Measurements from ENCODE around the gene NBAS. TPM values are rescaled to one million over a fixed set of nuclear protein-coding genes. Genes with fewer than 3 reads are reported as not detected.

Gene NBAS
- total RNA-seq, 1 experiment from 2014 or later: 36.3 TPM

GRCh38 chr2:15559379-15560139 is 1.6 kb downstream of the NBAS start:
- H3K27me3 ChIP-seq (ENCODE audit: control insufficient read depth, insufficient read depth, low read length): no peaks in the 10 kb centered on the region
- no peaks in the 10 kb centered on the region; the same call in 1 of the 2 replicates for H3K36me3 ChIP-seq (ENCODE audit: control insufficient read depth, insufficient read depth, low read length)
- no TSS peak for BruUV-seq (replicated peaks)
- peaks cover 12% of the 10 kb centered on the region; the same call in 1 of the 2 replicates for H3K4me1 ChIP-seq (ENCODE audit: control insufficient read depth, insufficient read depth, low read length)
- no peaks in the 10 kb centered on the region for H3K9me3 ChIP-seq (ENCODE audit: control insufficient read depth, insufficient read depth, low read depth, low read length)
- no peak overlapping the region; the same call in 1 of the 2 replicates for H3K27ac ChIP-seq (ENCODE audit: low read length)
- POLR2A ChIA-PET: no interaction called here
- no peak for DNase-seq (ENCODE audit: low read depth, low spot score)
- CTCF ChIA-PET: interaction anchor here (0.7 kb wide), 1 partner anchor 583 kb away, joined by 9 read pairs; no protein-coding TSS in a partner anchor
- intact Hi-C loops (cut with micrococcal nuclease; ENCODE audit: unreplicated experiment) (no loop called here), in situ Hi-C loops (cut with HindIII; ENCODE audit: low pct_unique_long_range_greater_than_20kb, low sequenced_read_pairs) (no loop called here)
- TF ChIP-seq POLR2AphosphoS5 (IDR thresholded peaks at IDR 0.05; ENCODE audit: low read depth, low read length): no peak
- TF ChIP-seq, protein P1, sequence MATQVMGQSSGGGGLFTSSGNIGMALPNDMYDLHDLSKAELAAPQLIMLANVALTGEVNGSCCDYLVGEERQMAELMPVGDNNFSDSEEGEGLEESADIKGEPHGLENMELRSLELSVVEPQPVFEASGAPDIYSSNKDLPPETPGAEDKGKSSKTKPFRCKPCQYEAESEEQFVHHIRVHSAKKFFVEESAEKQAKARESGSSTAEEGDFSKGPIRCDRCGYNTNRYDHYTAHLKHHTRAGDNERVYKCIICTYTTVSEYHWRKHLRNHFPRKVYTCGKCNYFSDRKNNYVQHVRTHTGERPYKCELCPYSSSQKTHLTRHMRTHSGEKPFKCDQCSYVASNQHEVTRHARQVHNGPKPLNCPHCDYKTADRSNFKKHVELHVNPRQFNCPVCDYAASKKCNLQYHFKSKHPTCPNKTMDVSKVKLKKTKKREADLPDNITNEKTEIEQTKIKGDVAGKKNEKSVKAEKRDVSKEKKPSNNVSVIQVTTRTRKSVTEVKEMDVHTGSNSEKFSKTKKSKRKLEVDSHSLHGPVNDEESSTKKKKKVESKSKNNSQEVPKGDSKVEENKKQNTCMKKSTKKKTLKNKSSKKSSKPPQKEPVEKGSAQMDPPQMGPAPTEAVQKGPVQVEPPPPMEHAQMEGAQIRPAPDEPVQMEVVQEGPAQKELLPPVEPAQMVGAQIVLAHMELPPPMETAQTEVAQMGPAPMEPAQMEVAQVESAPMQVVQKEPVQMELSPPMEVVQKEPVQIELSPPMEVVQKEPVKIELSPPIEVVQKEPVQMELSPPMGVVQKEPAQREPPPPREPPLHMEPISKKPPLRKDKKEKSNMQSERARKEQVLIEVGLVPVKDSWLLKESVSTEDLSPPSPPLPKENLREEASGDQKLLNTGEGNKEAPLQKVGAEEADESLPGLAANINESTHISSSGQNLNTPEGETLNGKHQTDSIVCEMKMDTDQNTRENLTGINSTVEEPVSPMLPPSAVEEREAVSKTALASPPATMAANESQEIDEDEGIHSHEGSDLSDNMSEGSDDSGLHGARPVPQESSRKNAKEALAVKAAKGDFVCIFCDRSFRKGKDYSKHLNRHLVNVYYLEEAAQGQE (IDR thresholded peaks at IDR 0.05; ENCODE audit: insufficient read depth in 1 of 2, low read depth in 2 of 2, low read length in 1 of 2): no peak
- ATAC-seq: no peak
- H3K4me3 ChIP-seq (ENCODE audit: low read depth in 2 of 2, low read length in 2 of 2): peak overlapping the region; percentile 68 to 97

DNA sequence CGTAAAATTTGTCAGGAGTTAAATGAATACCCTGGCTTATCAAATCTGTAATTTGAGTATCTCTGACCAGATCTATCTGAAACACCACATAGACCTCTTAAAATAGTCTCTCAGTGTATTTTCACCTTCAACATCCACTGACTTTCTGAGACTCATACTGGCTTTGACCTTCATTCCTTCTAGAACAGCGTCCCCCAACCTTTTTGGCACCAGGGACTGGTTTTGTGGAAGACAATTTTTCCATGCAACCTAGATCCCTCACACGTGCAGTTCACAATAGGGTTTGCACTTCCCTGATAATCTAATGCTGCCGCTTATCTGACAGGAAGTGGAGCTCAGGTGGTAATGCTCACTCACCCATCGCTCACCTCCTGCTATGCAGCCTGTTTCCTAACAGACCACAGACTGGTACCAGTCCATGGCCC is 3.2 kb downstream of the NBAS start:
- DNase-seq (ENCODE audit: low read depth, low spot score): no peak
- no TSS peak for BruUV-seq (replicated peaks)

More for the DNA sequence above, 3.2 kb downstream of the NBAS start:
- Histone ChIP-seq H3K4me3 (ENCODE audit: low read depth in 2 of 2, low read length in 2 of 2) (no peak overlapping the region), H3K4me1 (ENCODE audit: control insufficient read depth, insufficient read depth, low read length) (peaks cover 12% of the 10 kb centered on the region; the same call in 1 of the 2 replicates), H3K27me3 (ENCODE audit: control insufficient read depth, insufficient read depth, low read length) (no peaks in the 10 kb centered on the region), H3K36me3 (ENCODE audit: control insufficient read depth, insufficient read depth, low read length) (no peaks in the 10 kb centered on the region; the same call in 1 of the 2 replicates), H3K9me3 (ENCODE audit: control insufficient read depth, insufficient read depth, low read depth, low read length) (no peaks in the 10 kb centered on the region), H3K27ac (ENCODE audit: low read length) (no peak overlapping the region)
- ChIA-PET CTCF (no interaction called here), POLR2A (no interaction called here)
- intact Hi-C loops (cut with micrococcal nuclease; ENCODE audit: unreplicated experiment) (no loop called here), in situ Hi-C loops (cut with HindIII; ENCODE audit: low pct_unique_long_range_greater_than_20kb, low sequenced_read_pairs) (no loop called here)
- ATAC-seq: no peak
- TF ChIP-seq, protein P1 (IDR thresholded peaks at IDR 0.05; ENCODE audit: insufficient read depth in 1 of 2, low read depth in 2 of 2, low read length in 1 of 2): no peak
- TF ChIP-seq, protein P2, sequence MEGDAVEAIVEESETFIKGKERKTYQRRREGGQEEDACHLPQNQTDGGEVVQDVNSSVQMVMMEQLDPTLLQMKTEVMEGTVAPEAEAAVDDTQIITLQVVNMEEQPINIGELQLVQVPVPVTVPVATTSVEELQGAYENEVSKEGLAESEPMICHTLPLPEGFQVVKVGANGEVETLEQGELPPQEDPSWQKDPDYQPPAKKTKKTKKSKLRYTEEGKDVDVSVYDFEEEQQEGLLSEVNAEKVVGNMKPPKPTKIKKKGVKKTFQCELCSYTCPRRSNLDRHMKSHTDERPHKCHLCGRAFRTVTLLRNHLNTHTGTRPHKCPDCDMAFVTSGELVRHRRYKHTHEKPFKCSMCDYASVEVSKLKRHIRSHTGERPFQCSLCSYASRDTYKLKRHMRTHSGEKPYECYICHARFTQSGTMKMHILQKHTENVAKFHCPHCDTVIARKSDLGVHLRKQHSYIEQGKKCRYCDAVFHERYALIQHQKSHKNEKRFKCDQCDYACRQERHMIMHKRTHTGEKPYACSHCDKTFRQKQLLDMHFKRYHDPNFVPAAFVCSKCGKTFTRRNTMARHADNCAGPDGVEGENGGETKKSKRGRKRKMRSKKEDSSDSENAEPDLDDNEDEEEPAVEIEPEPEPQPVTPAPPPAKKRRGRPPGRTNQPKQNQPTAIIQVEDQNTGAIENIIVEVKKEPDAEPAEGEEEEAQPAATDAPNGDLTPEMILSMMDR (IDR thresholded peaks at IDR 0.05): no peak
- TF ChIP-seq POLR2AphosphoS5 (IDR thresholded peaks at IDR 0.05; ENCODE audit: low read depth, low read length) (no peak), SIN3A (IDR thresholded peaks at IDR 0.05; ENCODE audit: borderline replicate concordance, insufficient read depth, low read depth, low read length) (no peak), TCF7L2 (IDR thresholded peaks at IDR 0.05; ENCODE audit: low read depth, low read length) (no peak)

All from Panc1 (cell line).